MCF 10A (cell line): ENCODE results near the gene FCHSD2. TPM values are rescaled to one million over a fixed set of nuclear protein-coding genes. Genes with fewer than 3 reads are reported as not detected.

Experiments used
- Bru-seq: library from RNA; stranded (reverse); fragments of 400-500 nt; gene quantifications from one replicate; lab custom pipeline; 2021; lab: Mats Ljungman, UMichigan
- BruChase-seq, 2 experiments: library from RNA; stranded (reverse); fragments of 400-500 nt; gene quantifications; one replicate each; lab custom pipeline; 2021; lab: Mats Ljungman, UMichigan
- BruUV-seq: library from RNA; stranded (reverse); fragments of 400-500 nt; replicated peaks from 2 replicates; lab custom pipeline; 2021; lab: Mats Ljungman, UMichigan
- CTCF ChIA-PET: fragments of 300-600 bp; sonication (Branson Sonifier 250); formaldehyde crosslinking; extraction: SDS; loops from one replicate; lab custom pipeline; 2021; ENCODE audit warnings: antibody characterized with exemption, inconsistent platforms; lab: Yijun Ruan, JAX
- POLR2A ChIA-PET: fragments of 300-600, 350-650 bp; sonication (Branson Sonifier 250); formaldehyde crosslinking; extraction: SDS; loops from one replicate; lab custom pipeline; 2020; ENCODE audit warnings: antibody characterized with exemption, inconsistent platforms; lab: Yijun Ruan, JAX
- DNase-seq: peaks from one replicate; pipeline ENCODE4 v3.0.0-alpha.2; 2018; ENCODE audit not compliant: unreplicated experiment
- H3K27ac Mint-ChIP-seq: one replicate; pipeline ENCODE4 v1.8.0; 2022; ENCODE audit warnings: mild to moderate bottlenecking, low read depth, mixed read lengths; ENCODE audit not compliant: unreplicated experiment
- H3K27me3 Mint-ChIP-seq: one replicate; pipeline ENCODE4 v1.8.0; 2022; ENCODE audit warnings: mixed read lengths; ENCODE audit not compliant: insufficient read depth, unreplicated experiment
- H3K36me3 Mint-ChIP-seq: one replicate; pipeline ENCODE4 v1.8.0; 2022; ENCODE audit warnings: mild to moderate bottlenecking, moderate library complexity, mixed read lengths; ENCODE audit not compliant: insufficient read depth, unreplicated experiment
- H3K4me1 Mint-ChIP-seq: one replicate; pipeline ENCODE4 v1.8.0; 2022; ENCODE audit warnings: mixed read lengths; ENCODE audit not compliant: insufficient read depth, unreplicated experiment
- H3K4me3 Mint-ChIP-seq: one replicate; pipeline ENCODE4 v1.8.0; 2022; ENCODE audit warnings: mild to moderate bottlenecking, moderate library complexity, mixed read lengths; ENCODE audit not compliant: unreplicated experiment
- H3K9me3 Mint-ChIP-seq: one replicate; pipeline ENCODE4 v1.8.0; 2022; ENCODE audit warnings: mixed read lengths; ENCODE audit not compliant: unreplicated experiment
- CTCF ChIP-seq: fragments of 200-600 bp; IDR thresholded peaks from one replicate; pipeline ENCODE4 v1.8.0; 2022; ENCODE audit warnings: antibody characterized with exemption, mild to moderate bottlenecking; ENCODE audit not compliant: unreplicated experiment
- intact Hi-C: fragments of 100-400 bp; cut with micrococcal nuclease; formaldehyde crosslinking; loops from 2 replicates; pipeline ENCODE4 v1.14.1; 2022
- long read RNA-seq: library from polyadenylated mRNA; stranded (forward); transcript quantifications from one replicate; pipeline ENCODE4 v2.0.0, GENCODE V29; 2022
- total RNA-seq: library from RNA; stranded (reverse); gene quantifications from 2 replicates; pipeline ENCODE4 v1.2.3, GENCODE V29; 2022

FCHSD2 gene
- total RNA-seq = 12.8 and 14.0 TPM in 2 replicates
- percentile 60 among the genes with signal in this experiment for Bru-seq, nascent RNA
- percentile 53 among the genes with signal in this experiment for BruChase-seq, experiment 1, labeled RNA remaining after a 6-hour chase
- percentile 53 among the genes with signal in this experiment for BruChase-seq, experiment 2, labeled RNA remaining after a 2-hour chase
- long read RNA-seq, transcript FCHSD2-204 (20 exons, 3,154 nt) = major isoform, 13 of 25 reads
- long read RNA-seq, partial matches to known transcripts = 4 of 25 reads
- long read RNA-seq, other reads (novel, unspliced or antisense) = 8 of 25 reads

- H3K4me1 Mint-ChIP-seq = peaks cover 7% of the 10 kb centered on the region
- DNase-seq = no peak
- peak within 1 kb of the TSS; percentile 75 for H3K27ac Mint-ChIP-seq
- CTCF ChIA-PET = interaction anchor here (0.7 to 2.1 kb wide), 11 partner anchors 16 to 310 kb away, joined by 3 to 12 read pairs (median 3); no protein-coding TSS in a partner anchor
- H3K36me3 Mint-ChIP-seq = peaks cover 7% of the 10 kb centered on the region
- intact Hi-C loops = loop anchor here (1.0 kb wide), 3 partner anchors 36 to 311 kb away; no protein-coding TSS in a partner anchor
- H3K27me3 Mint-ChIP-seq = no peaks in the 10 kb centered on the region
- POLR2A ChIA-PET = interaction anchor here (0.7 to 2.4 kb wide), 7 partner anchors 44 to 329 kb away, joined by 3 to 8 read pairs (median 4); no protein-coding TSS in a partner anchor
- TF ChIP-seq CTCF = no peak
- peak within 1 kb of the TSS; percentile 99 for H3K4me3 Mint-ChIP-seq
- H3K9me3 Mint-ChIP-seq = no peaks in the 10 kb centered on the region
- BruUV-seq = no TSS peak
These were observed at the start of gene FCHSD2 for GRCh38 chr11:73142128-73142377. Gene FCHSD2 (minus strand): TSS chr11:73142318. CDS start chr11:73141877, 441 bp downstream.

DNA sequence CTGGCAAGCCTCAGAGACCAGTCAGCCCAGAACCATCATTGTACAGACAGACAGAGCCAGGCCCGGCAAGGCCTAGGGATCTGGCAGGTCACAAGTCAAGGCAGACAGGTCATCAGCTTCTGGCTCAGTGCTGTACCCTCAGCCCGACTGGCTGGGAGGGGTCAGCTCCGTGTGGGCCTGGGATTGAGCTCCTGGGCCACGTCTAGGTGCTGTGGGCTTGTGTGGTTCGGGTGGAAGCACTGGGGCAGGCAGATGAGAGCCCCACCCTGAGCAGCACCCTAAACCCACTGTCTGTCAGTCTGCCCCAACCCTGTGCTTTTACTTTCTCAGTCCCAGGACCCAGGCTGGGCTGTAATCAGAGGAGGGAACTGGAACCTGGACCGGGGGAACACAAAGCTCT, 49.0 kb upstream of the FCHSD2 start:
- Mint-ChIP-seq H3K4me1 (peaks cover 70% of the 10 kb centered on the region), H3K27me3 (no peaks in the 10 kb centered on the region), H3K36me3 (peaks cover 2% of the 10 kb centered on the region), H3K9me3 (no peaks in the 10 kb centered on the region), H3K4me3 (no peak overlapping the region), H3K27ac (no peak overlapping the region)
- ChIA-PET POLR2A (interaction anchor here (0.6 to 1.2 kb wide), 2 partner anchors 9 to 369 kb away, joined by 3 read pairs; no protein-coding TSS in a partner anchor), CTCF (interaction anchor here (0.5 to 1.1 kb wide), 4 partner anchors 46 to 405 kb away, joined by 3 to 6 read pairs (median 4); no protein-coding TSS in a partner anchor)
- DNase-seq = no peak
- intact Hi-C loops = no loop called here
- no TSS peak for BruUV-seq
- TF ChIP-seq CTCF = no peak

DNA sequence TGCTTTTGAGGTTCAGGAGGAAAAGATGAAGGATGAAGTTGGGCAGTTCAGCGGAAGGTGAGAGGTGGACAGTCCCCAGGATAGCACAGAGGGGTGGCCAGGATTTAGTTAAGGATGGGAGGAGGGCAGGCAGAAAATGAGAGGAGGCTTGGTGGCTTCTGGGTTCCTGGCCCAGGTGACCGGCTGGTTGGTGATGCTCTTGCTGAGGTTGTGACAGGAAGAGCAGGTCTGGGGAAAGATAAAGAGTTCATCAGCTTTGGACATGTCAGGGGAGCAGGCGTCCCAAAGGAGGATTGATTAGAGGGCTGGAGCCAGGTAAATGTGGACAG, 48.4 kb upstream of the FCHSD2 start:
- Mint-ChIP-seq H3K4me3 (no peak overlapping the region), H3K4me1 (peaks cover 70% of the 10 kb centered on the region), H3K9me3 (no peaks in the 10 kb centered on the region), H3K27me3 (no peaks in the 10 kb centered on the region), H3K27ac (peak overlapping the region; percentile 16), H3K36me3 (peaks cover 6% of the 10 kb centered on the region)
- TF ChIP-seq CTCF = no peak
- no peak for DNase-seq
- CTCF ChIA-PET = interaction anchor here (0.5 to 1.2 kb wide), 2 partner anchors 396 to 405 kb away, joined by 3 to 4 read pairs; partner anchors contain the start of gene STARD10
- intact Hi-C loops = no loop called here
- no TSS peak for BruUV-seq
- POLR2A ChIA-PET = interaction anchor here (1.2 kb wide), 1 partner anchor 10 kb away, joined by 3 read pairs; no protein-coding TSS in a partner anchor

GRCh38 chr11:73189723-73190556, 47.8 kb upstream of the FCHSD2 start:
- Mint-ChIP-seq H3K36me3 (peaks cover 6% of the 10 kb centered on the region), H3K27ac (peak overlapping the region; percentile 16), H3K4me1 (peaks cover 68% of the 10 kb centered on the region), H3K27me3 (no peaks in the 10 kb centered on the region), H3K4me3 (no peak overlapping the region), H3K9me3 (no peaks in the 10 kb centered on the region)
- no TSS peak for BruUV-seq
- ChIA-PET POLR2A (no interaction called here), CTCF (interaction anchor here (1.0 to 7.8 kb wide), 4 partner anchors 49 to 396 kb away, joined by 3 to 238 read pairs (median 3); partner anchors contain the start of gene STARD10)
- intact Hi-C loops = no loop called here
- no peak for TF ChIP-seq CTCF
- no peak for DNase-seq
